ENCODE data around the gene KMO. TPM values are rescaled to one million over a fixed set of nuclear protein-coding genes. Genes with fewer than 3 reads are reported as not detected.

Gene KMO
- total and polyA plus RNA-seq, 4 donors: 1.3 to 4.8 (median 2.3) TPM

- Histone ChIP-seq H3K27me3 (ENCODE audit: control insufficient read depth in 1 of 2, insufficient read depth in 2 of 2, low read length in 1 of 2) (no peaks in the 10 kb centered on the region), H3K36me3 (ENCODE audit: control insufficient read depth in 1 of 2, insufficient read depth in 2 of 2, low read length in 1 of 2) (no peaks in the 10 kb centered on the region), H3K9me3 (ENCODE audit: control insufficient read depth, low read length) (no peaks in the 10 kb centered on the region), H3K4me1 (ENCODE audit: control insufficient read depth in 1 of 2, insufficient read depth in 2 of 2, low read length in 2 of 2) (no peaks in the 10 kb centered on the region), H3K27ac (ENCODE audit: low read depth in 1 of 2, low read length in 2 of 2) (no peak overlapping the region), H3K4me3 (ENCODE audit: low read length in 2 of 2) (no peak overlapping the region)
- intact Hi-C loops (cut with DNase I): no loop called here
- WGBS, 2 donors: 42 to 53% methylated on average over 2 of the region's 2 CpGs
- DNase-seq (no peak), ATAC-seq (ENCODE audit: low FRiP score) (no peak)
Measured at GRCh38 chr1:241624935-241625334, 92.8 kb downstream of the KMO start.

GRCh38 chr1:241627453-241628259 lies 95.5 kb downstream of the KMO start:
- 35 to 44% methylated on average over 9 of the region's 9 CpGs for WGBS, 2 donors
- no peaks in the 10 kb centered on the region for H3K36me3 ChIP-seq (ENCODE audit: control insufficient read depth in 1 of 2, insufficient read depth in 2 of 2, low read length in 1 of 2)
- no peaks in the 10 kb centered on the region for H3K4me1 ChIP-seq (ENCODE audit: control insufficient read depth in 1 of 2, insufficient read depth in 2 of 2, low read length in 2 of 2)
- no peak overlapping the region for H3K4me3 ChIP-seq (ENCODE audit: low read length in 2 of 2)
- no peak for ATAC-seq (ENCODE audit: low FRiP score)
- no peak for DNase-seq
- intact Hi-C loops (cut with DNase I): no loop called here
- H3K27me3 ChIP-seq (ENCODE audit: control insufficient read depth in 1 of 2, insufficient read depth in 2 of 2, low read length in 1 of 2): no peaks in the 10 kb centered on the region
- no peaks in the 10 kb centered on the region for H3K9me3 ChIP-seq (ENCODE audit: control insufficient read depth, low read length)
- no peak overlapping the region for H3K27ac ChIP-seq (ENCODE audit: low read depth in 1 of 2, low read length in 2 of 2)

GRCh38 chr1:241630005-241630404 lies 97.8 kb downstream of the KMO start:
- H3K9me3 ChIP-seq (ENCODE audit: control insufficient read depth, low read length): no peaks in the 10 kb centered on the region
- no peak overlapping the region for H3K27ac ChIP-seq (ENCODE audit: low read depth in 1 of 2, low read length in 2 of 2)
- H3K36me3 ChIP-seq (ENCODE audit: control insufficient read depth in 1 of 2, insufficient read depth in 2 of 2, low read length in 1 of 2): no peaks in the 10 kb centered on the region
- H3K27me3 ChIP-seq (ENCODE audit: control insufficient read depth in 1 of 2, insufficient read depth in 2 of 2, low read length in 1 of 2): no peaks in the 10 kb centered on the region
- ATAC-seq (ENCODE audit: low FRiP score) (no peak), DNase-seq (no peak)
- intact Hi-C loops (cut with DNase I): no loop called here
- no peak overlapping the region for H3K4me3 ChIP-seq (ENCODE audit: low read length in 2 of 2)
- no peaks in the 10 kb centered on the region for H3K4me1 ChIP-seq (ENCODE audit: control insufficient read depth in 1 of 2, insufficient read depth in 2 of 2, low read length in 2 of 2)

GRCh38 chr1:241630476-241630875 lies 98.3 kb downstream of the KMO start:
- H3K4me3 ChIP-seq (ENCODE audit: low read length in 2 of 2): no peak overlapping the region
- no peaks in the 10 kb centered on the region for H3K27me3 ChIP-seq (ENCODE audit: control insufficient read depth in 1 of 2, insufficient read depth in 2 of 2, low read length in 1 of 2)
- intact Hi-C loops (cut with DNase I): no loop called here
- DNase-seq (no peak), ATAC-seq (ENCODE audit: low FRiP score) (no peak)
- H3K9me3 ChIP-seq (ENCODE audit: control insufficient read depth, low read length): no peaks in the 10 kb centered on the region
- H3K36me3 ChIP-seq (ENCODE audit: control insufficient read depth in 1 of 2, insufficient read depth in 2 of 2, low read length in 1 of 2): no peaks in the 10 kb centered on the region
- no peaks in the 10 kb centered on the region for H3K4me1 ChIP-seq (ENCODE audit: control insufficient read depth in 1 of 2, insufficient read depth in 2 of 2, low read length in 2 of 2)
- 95 to 99% methylated on average over 1 of the region's 1 CpG for WGBS, 2 donors
- no peak overlapping the region for H3K27ac ChIP-seq (ENCODE audit: low read depth in 1 of 2, low read length in 2 of 2)

- Histone ChIP-seq H3K27me3 (ENCODE audit: control insufficient read depth in 1 of 2, insufficient read depth in 2 of 2, low read length in 1 of 2) (no peaks in the 10 kb centered on the region), H3K4me3 (ENCODE audit: low read length in 2 of 2) (no peak overlapping the region), H3K9me3 (ENCODE audit: control insufficient read depth, low read length) (no peaks in the 10 kb centered on the region), H3K36me3 (ENCODE audit: control insufficient read depth in 1 of 2, insufficient read depth in 2 of 2, low read length in 1 of 2) (no peaks in the 10 kb centered on the region), H3K4me1 (ENCODE audit: control insufficient read depth in 1 of 2, insufficient read depth in 2 of 2, low read length in 2 of 2) (no peaks in the 10 kb centered on the region), H3K27ac (ENCODE audit: low read depth in 1 of 2, low read length in 2 of 2) (no peak overlapping the region)
- WGBS, 2 donors: 97 to 100% methylated on average over 2 of the region's 2 CpGs
- intact Hi-C loops (cut with DNase I): no loop called here
- DNase-seq (no peak), ATAC-seq (ENCODE audit: low FRiP score) (no peak)
Measured at GRCh38 chr1:241630899-241631298, 98.7 kb downstream of the KMO start.

- WGBS, 2 donors: 91 to 93% methylated on average over 5 of the region's 5 CpGs
Measured at GRCh38 chr1:241631674-241632073, 99.5 kb downstream of the KMO start.

GRCh38 chr1:241632987-241633386 lies 100.8 kb downstream of the KMO start:
- DNase-seq (no peak), ATAC-seq (ENCODE audit: low FRiP score) (no peak)
- no peaks in the 10 kb centered on the region for H3K4me1 ChIP-seq (ENCODE audit: control insufficient read depth in 1 of 2, insufficient read depth in 2 of 2, low read length in 2 of 2)
- intact Hi-C loops (cut with DNase I): no loop called here
- 96 to 97% methylated on average over 3 of the region's 3 CpGs for WGBS, 2 donors
- no peak overlapping the region for H3K27ac ChIP-seq (ENCODE audit: low read depth in 1 of 2, low read length in 2 of 2)
- H3K4me3 ChIP-seq (ENCODE audit: low read length in 2 of 2): no peak overlapping the region
- no peaks in the 10 kb centered on the region for H3K9me3 ChIP-seq (ENCODE audit: control insufficient read depth, low read length)
- H3K27me3 ChIP-seq (ENCODE audit: control insufficient read depth in 1 of 2, insufficient read depth in 2 of 2, low read length in 1 of 2): no peaks in the 10 kb centered on the region
- no peaks in the 10 kb centered on the region for H3K36me3 ChIP-seq (ENCODE audit: control insufficient read depth in 1 of 2, insufficient read depth in 2 of 2, low read length in 1 of 2)

More at GRCh38 chr1:241631674-241632073, 99.5 kb downstream of the KMO start:
- Histone ChIP-seq H3K9me3 (ENCODE audit: control insufficient read depth, low read length) (no peaks in the 10 kb centered on the region), H3K27me3 (ENCODE audit: control insufficient read depth in 1 of 2, insufficient read depth in 2 of 2, low read length in 1 of 2) (no peaks in the 10 kb centered on the region), H3K4me3 (ENCODE audit: low read length in 2 of 2) (no peak overlapping the region), H3K4me1 (ENCODE audit: control insufficient read depth in 1 of 2, insufficient read depth in 2 of 2, low read length in 2 of 2) (no peaks in the 10 kb centered on the region), H3K27ac (ENCODE audit: low read depth in 1 of 2, low read length in 2 of 2) (no peak overlapping the region), H3K36me3 (ENCODE audit: control insufficient read depth in 1 of 2, insufficient read depth in 2 of 2, low read length in 1 of 2) (no peaks in the 10 kb centered on the region)
- ATAC-seq (ENCODE audit: low FRiP score): no peak
- intact Hi-C loops (cut with DNase I): no loop called here
- DNase-seq: no peak

GRCh38 chr1:241635556-241636152 lies 103.5 kb downstream of the KMO start:
- intact Hi-C loops (cut with DNase I): no loop called here
- Histone ChIP-seq H3K9me3 (ENCODE audit: control insufficient read depth, low read length) (no peaks in the 10 kb centered on the region), H3K36me3 (ENCODE audit: control insufficient read depth in 1 of 2, insufficient read depth in 2 of 2, low read length in 1 of 2) (no peaks in the 10 kb centered on the region), H3K27ac (ENCODE audit: low read depth in 1 of 2, low read length in 2 of 2) (no peak overlapping the region), H3K4me1 (ENCODE audit: control insufficient read depth in 1 of 2, insufficient read depth in 2 of 2, low read length in 2 of 2) (no peaks in the 10 kb centered on the region), H3K4me3 (ENCODE audit: low read length in 2 of 2) (no peak overlapping the region), H3K27me3 (ENCODE audit: control insufficient read depth in 1 of 2, insufficient read depth in 2 of 2, low read length in 1 of 2) (no peaks in the 10 kb centered on the region)
- no peak for DNase-seq
- WGBS, 2 donors: 87 to 90% methylated on average over 4 of the region's 4 CpGs
- ATAC-seq (ENCODE audit: low FRiP score): no peak

GRCh38 chr1:241636291-241636690 lies 104.1 kb downstream of the KMO start:
- Histone ChIP-seq H3K27ac (ENCODE audit: low read depth in 1 of 2, low read length in 2 of 2) (no peak overlapping the region), H3K27me3 (ENCODE audit: control insufficient read depth in 1 of 2, insufficient read depth in 2 of 2, low read length in 1 of 2) (no peaks in the 10 kb centered on the region), H3K9me3 (ENCODE audit: control insufficient read depth, low read length) (no peaks in the 10 kb centered on the region), H3K4me3 (ENCODE audit: low read length in 2 of 2) (no peak overlapping the region), H3K4me1 (ENCODE audit: control insufficient read depth in 1 of 2, insufficient read depth in 2 of 2, low read length in 2 of 2) (no peaks in the 10 kb centered on the region), H3K36me3 (ENCODE audit: control insufficient read depth in 1 of 2, insufficient read depth in 2 of 2, low read length in 1 of 2) (no peaks in the 10 kb centered on the region)
- intact Hi-C loops (cut with DNase I): no loop called here
- 33 to 47% methylated on average over 1 of the region's 1 CpG for WGBS, 2 donors
- ATAC-seq (ENCODE audit: low FRiP score) (no peak), DNase-seq (no peak)
